Hepatocyte (in vitro differentiated cells): Measurements from ENCODE around the gene GPR157.

Source experiments
- CTCF ChIP-seq: fragments of 200-600 bp; sonication (generic); IDR thresholded peaks from 2 replicates; pipeline ENCODE4 v1.5.1; 2016; ENCODE audit warnings: antibody characterized with exemption, mild to moderate bottlenecking; ENCODE audit not compliant: poor library complexity
- EZH2 ChIP-seq: fragments of 200-600 bp; sonication (generic); IDR thresholded peaks from 2 replicates; pipeline ENCODE4 v1.6.1; 2016; ENCODE audit warnings: antibody characterized with exemption, mild to moderate bottlenecking, borderline replicate concordance

GRCh38 chr1:9070486-9070885 lies 58.4 kb downstream of the GPR157 start:
- TF ChIP-seq CTCF = no peak
- TF ChIP-seq EZH2 = no peak
